Central memory CD8-positive, alpha-beta T cell (primary cell): ENCODE measurements around the gene MGARP.

Source experiments
- ATAC-seq: fragments of 150-1000 bp; cut with Tn5 transposase; replicated peaks from 2 replicates; pipeline ENCODE4 v1.10.0; 2022; ENCODE audit warnings: mild to moderate bottlenecking, moderate FRiP score, moderate number of reproducible peaks; ENCODE audit not compliant: poor library complexity, severe bottlenecking; ENCODE audit errors: extremely low read depth
- DNase-seq, 2 donors: peaks; one replicate each; pipeline ENCODE4 v3.0.0; 2021; ENCODE audit warnings: low spot score in 2 of 2
- H3K27ac Mint-ChIP-seq: one replicate; pipeline ENCODE4 v1.8.0; 2022; ENCODE audit warnings: low read depth, mild to moderate bottlenecking, moderate library complexity, mixed read lengths
- H3K27me3 Mint-ChIP-seq: one replicate; pipeline ENCODE4 v1.8.0; 2022; ENCODE audit warnings: mixed read lengths
- H3K36me3 Mint-ChIP-seq: one replicate; pipeline ENCODE4 v1.8.0; 2022; ENCODE audit warnings: mild to moderate bottlenecking, moderate library complexity, mixed read lengths; ENCODE audit not compliant: insufficient read depth
- H3K4me1 Mint-ChIP-seq: one replicate; pipeline ENCODE4 v1.8.0; 2022; ENCODE audit warnings: mixed read lengths
- H3K4me3 Mint-ChIP-seq: one replicate; pipeline ENCODE4 v1.8.0; 2022; ENCODE audit warnings: mild to moderate bottlenecking, moderate library complexity, mixed read lengths
- H3K9me3 Mint-ChIP-seq: one replicate; pipeline ENCODE4 v1.8.0; 2022; ENCODE audit warnings: mixed read lengths

Gene MGARP

DNA sequence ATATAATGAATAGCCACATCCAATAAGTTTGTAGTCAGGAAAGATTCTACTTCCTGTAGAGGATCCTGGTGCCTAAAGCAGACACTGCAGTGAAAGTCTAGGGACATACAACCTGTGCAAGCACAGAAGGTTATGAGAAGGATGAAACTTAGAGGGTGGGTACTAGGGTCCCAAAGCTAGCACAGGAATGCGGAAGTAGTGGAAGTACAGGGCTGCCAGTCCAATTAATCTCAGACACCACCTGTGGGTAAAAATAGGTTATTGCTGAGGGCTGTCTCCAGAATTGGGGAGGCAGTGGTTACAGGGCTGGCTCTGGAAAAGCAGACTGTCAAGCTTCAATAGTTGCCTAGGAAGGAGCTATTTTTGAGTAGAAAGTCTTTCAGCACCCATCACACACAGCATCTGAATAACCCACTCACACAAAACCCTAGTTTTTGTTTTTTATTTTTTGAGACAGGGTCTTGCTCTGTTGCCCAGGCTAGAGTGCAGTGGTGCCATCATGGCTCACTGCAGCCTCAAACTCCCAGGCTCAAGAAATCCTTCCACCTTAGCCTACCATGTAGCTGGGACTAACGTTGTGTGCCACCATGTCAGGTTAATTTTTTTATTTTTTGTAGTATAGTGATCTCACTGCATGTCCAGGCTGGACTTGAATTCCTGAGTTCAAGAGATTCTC, 52.2 kb downstream of the MGARP start:
- no peak for DNase-seq
- no peak overlapping the region for H3K4me3 Mint-ChIP-seq
- no peaks in the 10 kb centered on the region for H3K27me3 Mint-ChIP-seq
- H3K36me3 Mint-ChIP-seq: no peaks in the 10 kb centered on the region
- H3K4me1 Mint-ChIP-seq: no peaks in the 10 kb centered on the region
- H3K27ac Mint-ChIP-seq: no peak overlapping the region
- H3K9me3 Mint-ChIP-seq: no peaks in the 10 kb centered on the region
- ATAC-seq: no peak

DNA sequence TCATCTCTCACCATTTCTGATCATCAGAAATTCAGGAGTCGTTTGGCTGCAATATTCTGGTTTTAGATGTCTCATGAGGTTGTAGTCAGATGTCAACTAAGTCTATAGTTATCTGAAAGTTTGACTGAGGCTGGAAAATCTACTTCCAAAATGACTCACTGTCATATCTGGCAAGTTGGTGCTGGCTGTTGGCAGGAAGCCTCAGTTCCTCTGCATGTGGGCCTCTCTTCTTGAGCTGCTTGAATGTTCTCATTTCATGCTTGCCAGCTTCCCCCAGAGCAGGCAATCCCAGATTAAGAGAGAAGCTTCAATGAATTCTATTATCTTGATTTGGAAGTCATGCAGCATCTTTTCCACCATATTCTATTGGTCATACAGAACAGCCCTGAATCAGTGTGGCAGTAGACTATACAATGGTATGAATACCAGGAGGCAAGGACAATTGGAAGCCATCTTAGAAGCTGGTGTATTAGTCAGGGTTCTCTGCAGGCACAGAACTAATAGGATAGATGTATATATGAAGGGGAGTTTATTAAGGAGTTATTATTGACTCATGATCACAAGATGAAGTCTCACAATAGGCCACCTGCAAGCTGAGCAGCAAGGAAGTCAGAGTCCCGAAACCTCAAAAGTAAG, 56.2 kb downstream of the MGARP start:
- Mint-ChIP-seq H3K4me3 (no peak overlapping the region), H3K27ac (no peak overlapping the region), H3K36me3 (no peaks in the 10 kb centered on the region), H3K4me1 (peaks cover 5% of the 10 kb centered on the region), H3K9me3 (no peaks in the 10 kb centered on the region), H3K27me3 (no peaks in the 10 kb centered on the region)
- no peak for DNase-seq
- no peak for ATAC-seq

DNA sequence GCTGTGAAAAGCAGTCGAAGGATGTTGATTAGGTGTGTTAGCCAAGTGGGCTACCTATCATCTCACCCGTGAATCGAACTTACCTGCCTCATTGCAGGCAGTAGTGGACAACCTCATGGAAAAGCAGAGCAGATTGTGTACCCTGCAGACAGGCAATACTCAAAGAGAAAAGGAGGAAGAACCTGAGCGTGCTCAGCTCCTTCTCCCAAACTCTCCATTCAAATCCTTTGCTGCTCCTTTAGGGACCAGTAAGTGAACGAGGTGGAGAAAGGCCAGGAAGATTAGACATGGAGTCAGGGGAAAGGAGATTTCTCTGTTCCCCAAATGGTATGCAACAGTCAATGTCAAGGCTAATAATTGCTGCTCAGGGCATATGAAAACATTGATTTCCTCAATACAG, 57.8 kb downstream of the MGARP start:
- H3K27me3 Mint-ChIP-seq: no peaks in the 10 kb centered on the region
- DNase-seq: no peak
- H3K4me1 Mint-ChIP-seq: peaks cover 5% of the 10 kb centered on the region
- no peak overlapping the region for H3K27ac Mint-ChIP-seq
- H3K36me3 Mint-ChIP-seq: no peaks in the 10 kb centered on the region
- H3K9me3 Mint-ChIP-seq: no peaks in the 10 kb centered on the region
- no peak overlapping the region for H3K4me3 Mint-ChIP-seq
- ATAC-seq: no peak

DNA sequence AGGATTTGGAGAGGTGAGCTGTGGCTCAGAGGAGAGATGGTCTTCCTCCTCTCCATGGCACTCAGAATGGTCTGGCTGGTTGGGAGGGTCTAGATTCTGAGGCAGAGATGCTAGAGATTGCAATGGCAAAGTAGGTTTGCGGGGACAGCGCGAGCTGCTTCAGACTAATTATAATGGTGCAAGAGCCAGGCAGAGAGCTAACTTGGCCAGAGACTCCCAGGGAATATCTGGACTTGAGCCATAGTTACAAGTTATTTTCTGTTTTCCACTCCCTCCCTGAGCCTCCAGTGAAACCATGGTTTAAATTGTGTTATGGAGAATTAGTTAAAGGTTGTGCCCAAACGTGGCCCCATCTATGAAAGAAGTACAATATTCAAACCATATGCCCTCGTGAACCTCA, 58.3 kb downstream of the MGARP start:
- Mint-ChIP-seq H3K27me3 (no peaks in the 10 kb centered on the region), H3K27ac (no peak overlapping the region), H3K4me3 (no peak overlapping the region), H3K36me3 (no peaks in the 10 kb centered on the region), H3K4me1 (peaks cover 5% of the 10 kb centered on the region), H3K9me3 (no peaks in the 10 kb centered on the region)
- ATAC-seq (no peak), DNase-seq (no peak)

DNA sequence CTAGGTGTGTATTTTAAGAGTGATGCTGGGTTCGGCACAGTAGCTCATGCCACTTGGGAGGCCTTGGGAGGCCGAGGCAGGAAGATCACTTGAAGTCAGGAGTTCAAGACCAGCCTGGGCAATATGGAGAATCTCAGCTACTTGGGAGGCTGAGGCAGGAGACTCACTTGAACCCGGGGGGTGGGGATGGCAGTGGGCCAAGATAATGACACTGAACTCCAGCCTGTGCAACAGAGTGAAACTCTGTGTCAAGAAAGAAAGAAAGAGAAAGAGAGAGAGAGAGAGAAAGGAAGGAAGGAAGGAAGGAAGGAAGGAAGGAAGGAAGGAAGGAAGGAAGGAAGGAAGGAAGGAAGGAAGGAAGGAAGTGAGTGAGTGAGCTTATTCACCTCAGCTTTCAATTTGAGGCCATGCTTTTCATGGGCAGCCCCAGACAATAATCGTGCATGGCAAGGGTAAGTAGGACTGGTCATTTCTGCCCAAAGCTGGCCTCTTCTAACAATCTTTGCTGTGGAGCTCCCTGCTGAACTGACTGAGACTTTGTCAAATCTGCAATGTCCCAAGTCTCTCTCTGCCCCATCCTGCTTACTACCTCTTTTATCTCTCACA, 60.5 kb downstream of the MGARP start:
- Mint-ChIP-seq H3K27me3 (no peaks in the 10 kb centered on the region), H3K9me3 (no peaks in the 10 kb centered on the region), H3K4me1 (peaks cover 5% of the 10 kb centered on the region), H3K4me3 (no peak overlapping the region), H3K27ac (no peak overlapping the region), H3K36me3 (no peaks in the 10 kb centered on the region)
- ATAC-seq (no peak), DNase-seq (no peak)
